NCI-H1930 (cell line): ENCODE results near the gene ZNF587.
"Not testable (repeated sequence)": the region's sequence is repeated elsewhere in the genome, so short reads cannot be mapped to it uniquely, and the experiment has no call there.

Source experiments
- DNase-seq, 2 experiments: peaks; one replicate each; lab custom pipeline; 2025; lab: John Stamatoyannopoulos, UW

The ZNF587 gene

GRCh38 chr19:57849666-57850473 lies at the start of gene ZNF587:
Gene ZNF587 (plus strand): TSS chr19:57849859. CDS start chr19:57850039, 180 bp downstream.
- DNase-seq, result peak; percentile 70 to 88

- DNase-seq, result no peak
Measured at GRCh38 chr19:57800696-57801095, 49.0 kb upstream of the ZNF587 start.

GRCh38 chr19:57802269-57802668 lies 47.4 kb upstream of the ZNF587 start:
- DNase-seq, result no peak

- no peak for DNase-seq
Measured at GRCh38 chr19:57803265-57803593, 46.4 kb upstream of the ZNF587 start.

GRCh38 chr19:57803594-57804325 lies 45.9 kb upstream of the ZNF587 start:
- no peak for DNase-seq

GRCh38 chr19:57807541-57807940 lies 42.1 kb upstream of the ZNF587 start:
- no peak for DNase-seq

- not testable (repeated sequence) for DNase-seq
Measured at GRCh38 chr19:57810410-57811295, 39.0 kb upstream of the ZNF587 start.

GRCh38 chr19:57812226-57812625 lies 37.4 kb upstream of the ZNF587 start:
- DNase-seq, result no peak

GRCh38 chr19:57812975-57813820 lies 36.5 kb upstream of the ZNF587 start:
- DNase-seq, result not testable (repeated sequence)

- DNase-seq, result no peak
Measured at GRCh38 chr19:57813919-57814504, 35.6 kb upstream of the ZNF587 start.

- DNase-seq, result peak; percentile 92 to 94
Measured at GRCh38 chr19:57814505-57815246, 35.0 kb upstream of the ZNF587 start, which contains the start of gene ZNF552. Gene ZNF552 (minus strand): TSS chr19:57814913. CDS start chr19:57814743, 170 bp downstream.

- DNase-seq, result no peak
Measured at GRCh38 chr19:57815247-57816075, 34.2 kb upstream of the ZNF587 start.

GRCh38 chr19:57816652-57817051 lies 33.0 kb upstream of the ZNF587 start:
- no peak for DNase-seq

- no peak for DNase-seq
Measured at GRCh38 chr19:57817976-57818375, 31.7 kb upstream of the ZNF587 start.

- no peak for DNase-seq
Measured at GRCh38 chr19:57818378-57818777, 31.3 kb upstream of the ZNF587 start.

- peak; percentile 87 to 92 for DNase-seq
Measured at GRCh38 chr19:57819475-57820148, 30.0 kb upstream of the ZNF587 start.

GRCh38 chr19:57820599-57820998 lies 29.1 kb upstream of the ZNF587 start:
- DNase-seq, result no peak

GRCh38 chr19:57821095-57821494 lies 28.6 kb upstream of the ZNF587 start:
- DNase-seq, result not testable (repeated sequence)

GRCh38 chr19:57821501-57821900 lies 28.2 kb upstream of the ZNF587 start:
- not testable (repeated sequence) for DNase-seq
